SHP77 treated with DMSO at 0.1 percent for 48 hours (cell line): ENCODE measurements around the gene CRACR2A.

Source experiments
- DNase-seq: peaks from one replicate; lab custom pipeline; 2025; lab: John Stamatoyannopoulos, UW

The CRACR2A gene

DNA sequence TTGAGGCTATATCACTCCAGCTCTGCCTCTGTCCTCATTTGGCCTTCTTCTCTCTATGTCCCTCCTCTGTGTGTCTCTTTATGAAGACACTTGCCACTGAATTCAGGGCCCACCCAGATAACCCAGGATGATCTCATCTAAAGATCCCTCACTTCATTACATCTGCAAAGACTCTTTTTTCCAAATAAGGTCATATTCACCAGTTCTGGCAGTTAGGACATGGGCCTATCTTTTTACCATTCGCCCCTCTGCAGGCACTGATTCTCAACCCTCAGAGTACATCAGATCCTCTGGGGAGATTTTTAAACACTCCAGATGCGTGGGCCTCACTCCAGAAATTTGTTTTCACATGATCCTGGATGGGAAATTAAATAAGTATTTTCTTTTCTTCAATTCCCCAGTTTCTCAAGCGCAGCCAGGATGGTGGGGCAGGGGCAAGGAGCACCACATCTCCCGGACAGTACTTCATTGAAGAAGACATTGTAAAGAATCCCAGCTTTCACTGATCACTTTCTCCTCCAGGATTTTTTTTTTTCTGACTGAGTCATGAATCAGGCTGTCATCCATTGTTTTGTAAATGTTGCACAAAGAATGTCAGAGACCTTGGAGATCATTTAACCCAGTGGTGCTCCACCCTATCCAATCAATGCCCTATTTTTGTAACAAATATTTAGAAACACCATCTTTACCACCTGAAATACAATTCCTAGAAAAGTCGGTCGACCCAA lies 27.4 kb downstream of the CRACR2A start:
- no peak for DNase-seq

DNA sequence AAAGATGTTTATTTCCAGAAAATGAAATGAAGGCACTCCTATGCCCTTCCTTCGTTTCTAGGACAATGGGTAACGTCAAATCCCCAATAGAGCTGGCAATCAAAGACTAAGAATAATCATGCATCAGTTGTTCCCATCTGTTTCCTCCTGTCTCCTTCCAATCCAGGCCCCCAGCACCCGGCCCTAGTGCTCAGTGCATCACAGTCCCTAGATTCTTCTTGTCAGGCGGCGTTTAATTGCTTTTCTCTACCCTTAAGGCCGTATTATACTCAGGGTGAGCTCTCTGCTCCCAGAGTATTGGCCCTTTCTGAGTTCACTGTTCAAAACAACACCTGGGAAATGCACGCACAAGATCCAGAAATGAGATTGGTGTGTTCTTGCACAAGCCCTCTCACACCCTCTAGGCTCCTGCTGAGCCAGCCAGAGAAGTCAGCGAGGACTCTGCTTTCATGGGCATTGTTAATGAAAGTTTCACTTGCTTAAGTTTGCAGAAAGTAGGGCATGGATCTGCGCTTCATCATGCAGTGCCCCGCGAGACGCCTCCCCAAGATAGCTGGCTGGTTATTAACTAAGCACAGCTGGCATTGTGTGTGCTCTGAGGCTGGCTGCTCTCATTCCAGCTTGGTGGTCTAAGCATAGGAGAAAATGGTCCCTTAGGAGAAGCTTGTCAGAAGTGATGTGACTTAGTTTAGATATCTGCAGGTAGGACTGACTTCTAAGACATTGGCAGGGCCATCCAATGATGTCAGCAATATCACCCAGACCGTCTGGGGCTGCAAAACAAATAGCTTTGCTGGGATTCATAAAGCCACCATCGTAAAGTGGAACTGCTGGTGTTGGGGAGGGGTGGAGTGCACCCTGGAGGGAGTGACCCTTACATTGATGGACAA lies 28.7 kb downstream of the CRACR2A start:
- no peak for DNase-seq

- no peak for DNase-seq
Observed at GRCh38 chr12:3722368-3722767, 30.5 kb downstream of the CRACR2A start.

GRCh38 chr12:3720772-3721171 lies 32.1 kb downstream of the CRACR2A start:
- DNase-seq = no peak

DNA sequence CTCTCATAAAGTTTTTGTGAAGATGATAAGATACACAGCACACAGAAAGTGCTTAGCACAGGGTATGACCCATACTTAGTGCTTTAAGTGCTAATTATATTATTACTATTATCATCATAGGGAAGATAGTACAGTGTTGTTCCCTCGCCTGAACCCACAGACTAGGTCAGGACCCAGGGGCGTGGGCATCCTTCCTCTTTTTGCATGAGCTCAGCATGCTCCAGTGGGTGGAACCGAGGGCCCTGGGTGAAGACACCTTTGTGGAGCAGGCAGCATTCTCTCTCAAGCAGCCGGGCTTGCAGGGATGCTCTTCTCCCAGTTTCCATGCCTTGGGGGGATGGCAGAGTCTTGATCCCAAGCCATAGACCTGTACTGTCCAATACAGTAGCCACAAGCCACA lies 34.8 kb downstream of the CRACR2A start:
- DNase-seq = no peak

GRCh38 chr12:3717283-3717898 lies 35.5 kb downstream of the CRACR2A start:
- no peak for DNase-seq

GRCh38 chr12:3715999-3716398 lies 36.9 kb downstream of the CRACR2A start:
- DNase-seq = no peak

GRCh38 chr12:3713947-3714346 lies 39.0 kb downstream of the CRACR2A start:
- DNase-seq = no peak

GRCh38 chr12:3713483-3713882 lies 39.4 kb downstream of the CRACR2A start:
- no peak for DNase-seq

- no peak for DNase-seq
Observed at GRCh38 chr12:3712209-3712992, 40.5 kb downstream of the CRACR2A start.

- no peak for DNase-seq
Observed at GRCh38 chr12:3705354-3705675, 47.6 kb downstream of the CRACR2A start.

DNA sequence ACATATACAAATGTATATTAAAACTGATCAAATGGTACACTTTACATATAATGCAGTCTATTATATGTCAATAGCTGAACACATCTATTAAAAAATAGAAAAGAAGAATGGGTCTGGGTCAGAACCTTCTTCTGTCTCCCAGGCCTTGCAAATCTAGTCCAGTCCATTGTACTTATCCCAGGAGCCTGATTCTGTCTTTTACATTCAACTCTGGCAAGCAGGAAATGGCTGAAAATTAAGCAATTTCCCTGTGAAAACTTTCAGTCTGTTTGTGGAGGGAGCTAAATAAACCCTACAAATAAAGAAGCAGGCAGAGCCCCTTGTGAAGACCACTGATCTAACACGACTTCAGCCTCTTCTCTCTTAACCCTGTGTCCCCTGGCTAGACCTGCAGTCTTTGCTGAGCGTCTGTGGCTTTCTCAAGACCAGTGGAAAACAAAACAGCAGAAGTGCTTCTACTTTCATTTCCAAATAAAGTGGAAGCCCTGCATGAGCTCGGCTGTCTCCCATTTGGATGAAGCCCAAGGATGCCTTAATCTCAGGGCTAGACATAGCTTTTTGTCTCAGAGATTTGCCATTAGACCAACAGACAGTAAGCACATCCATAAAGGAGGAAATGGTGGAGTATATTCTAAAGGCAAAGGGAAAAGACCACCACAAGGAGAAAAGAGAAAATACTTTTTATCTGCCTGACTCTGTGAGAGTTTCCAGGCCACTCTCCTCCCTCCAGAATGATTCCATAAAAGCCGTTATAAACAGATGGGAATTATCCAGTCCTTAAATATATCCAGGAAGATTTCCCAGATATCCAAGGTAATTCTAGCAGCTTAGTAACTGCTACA lies 48.2 kb downstream of the CRACR2A start:
- DNase-seq = no peak

DNA sequence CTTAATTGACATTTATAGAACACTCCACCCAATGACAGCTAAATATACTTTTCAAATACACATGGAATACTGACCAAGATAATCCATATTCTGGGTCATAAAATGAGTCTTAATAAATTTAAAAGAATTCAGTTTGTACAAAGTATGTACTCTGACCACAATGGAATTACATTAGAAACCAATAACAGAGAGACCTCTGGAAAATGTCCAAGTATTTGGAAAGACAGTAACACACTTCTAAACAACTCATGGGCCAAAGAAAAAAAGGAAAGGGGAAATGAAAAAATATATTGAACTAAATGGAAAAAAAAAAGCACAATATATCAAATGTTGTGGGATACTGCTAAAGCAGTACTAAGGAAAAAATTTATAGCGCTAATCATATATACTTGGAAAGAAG lies 52.0 kb downstream of the CRACR2A start:
- DNase-seq = no peak

DNA sequence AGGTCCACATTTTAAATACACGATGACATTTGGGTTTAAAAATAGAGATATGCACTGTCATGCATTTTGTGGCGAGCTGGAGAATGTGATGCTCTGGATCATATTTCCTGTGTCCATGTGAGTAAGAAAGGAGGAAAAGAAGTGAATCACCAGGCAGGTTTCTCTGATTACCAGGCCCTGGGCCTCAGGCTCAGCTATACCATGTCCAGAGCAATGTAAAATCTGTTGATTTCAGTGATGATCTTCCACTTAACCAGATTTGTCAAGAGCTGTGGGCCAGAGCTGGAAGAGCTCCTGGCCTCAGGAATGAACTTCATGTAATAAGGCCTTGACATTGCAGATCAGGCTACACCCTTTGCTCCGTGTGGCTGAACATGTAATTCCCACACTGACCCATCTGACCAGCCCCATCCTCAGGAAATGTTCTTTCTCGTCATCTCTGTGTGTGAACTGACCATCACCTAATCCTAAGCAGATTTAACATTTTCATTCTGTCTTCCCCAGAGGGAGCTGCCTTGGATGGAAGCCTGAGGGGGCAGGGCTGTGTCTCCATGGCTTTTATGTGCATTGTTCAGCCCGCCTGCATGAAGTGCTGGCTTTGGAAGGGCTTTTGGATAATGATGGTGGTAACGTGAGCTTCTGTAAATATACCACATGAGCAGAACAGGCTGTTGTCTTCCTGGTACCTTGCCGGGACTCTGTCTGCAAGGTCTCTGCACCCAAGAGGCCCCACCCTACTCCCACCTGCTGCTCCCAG lies 54.5 kb downstream of the CRACR2A start:
- peak; percentile 61 for DNase-seq

DNA sequence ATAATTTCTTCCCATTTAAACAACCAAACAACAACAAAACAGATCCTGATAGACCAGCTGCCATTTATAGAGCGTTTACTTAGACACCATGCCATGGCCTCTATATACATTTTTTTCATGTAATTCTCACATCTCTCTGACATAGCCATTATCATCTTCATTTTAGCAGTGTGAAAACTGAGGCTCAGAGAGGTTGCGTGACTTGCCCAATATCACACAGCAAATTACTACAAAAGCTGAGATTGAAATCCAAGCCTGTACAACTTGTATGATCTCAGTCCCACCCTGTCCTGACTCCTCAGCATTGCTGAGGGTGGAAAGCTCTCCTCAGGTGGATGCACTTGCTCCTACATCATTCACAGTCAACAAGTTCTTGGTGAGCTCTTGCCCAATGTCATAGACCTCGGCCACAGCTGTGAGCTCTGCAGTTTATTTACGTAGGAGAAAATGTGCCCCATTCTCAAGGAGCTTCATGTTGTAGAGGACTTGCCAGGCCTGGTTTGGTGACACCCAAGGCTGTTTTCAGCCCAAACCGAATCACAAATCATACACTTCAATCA lies 55.5 kb downstream of the CRACR2A start:
- DNase-seq = no peak

DNA sequence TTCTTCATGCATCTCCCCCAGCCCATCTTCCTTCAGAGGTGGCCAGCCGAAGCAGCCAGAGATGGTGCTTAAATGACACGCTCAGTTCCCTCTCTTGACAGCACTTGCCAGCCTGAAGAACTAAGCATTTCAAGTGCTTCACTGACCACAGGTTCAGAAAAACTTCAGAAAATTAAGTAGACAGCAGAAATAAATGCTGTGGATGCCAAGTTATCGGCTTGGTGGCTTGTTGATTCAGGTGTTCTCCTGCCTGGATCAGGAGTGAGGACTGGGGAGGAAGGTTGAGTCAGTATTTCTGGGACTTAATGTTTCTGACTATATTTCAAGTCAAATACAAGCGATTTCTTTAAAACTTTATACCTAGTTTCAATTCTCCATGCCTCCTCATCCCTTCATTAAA lies 58.2 kb downstream of the CRACR2A start:
- no peak for DNase-seq

GRCh38 chr12:3692616-3693365 lies 60.1 kb downstream of the CRACR2A start:
- DNase-seq = no peak

GRCh38 chr12:3686463-3686862 lies 66.4 kb downstream of the CRACR2A start:
- no peak for DNase-seq

DNA sequence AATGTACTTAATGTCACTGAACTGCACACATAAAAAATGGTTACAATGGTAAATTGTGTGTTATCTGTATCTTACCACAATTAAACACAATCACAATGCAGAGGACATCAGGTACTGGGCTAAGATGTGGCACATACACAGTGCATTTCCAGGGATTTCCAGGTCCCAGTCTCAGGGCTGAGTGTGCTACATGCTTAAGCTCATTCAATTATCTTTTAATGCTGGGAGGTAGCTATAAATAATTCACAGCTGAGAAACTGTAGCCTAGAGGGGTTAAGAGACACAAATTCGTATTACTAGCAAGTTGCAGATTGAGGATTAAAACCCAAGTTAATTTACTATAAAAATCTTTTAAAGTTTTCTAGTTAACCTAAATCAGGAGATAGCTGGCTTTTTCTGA lies 67.1 kb downstream of the CRACR2A start:
- no peak for DNase-seq
